GM12878 (cell line): ENCODE data around the gene GLRA1.

Source experiments
- EP300 ChIP-seq, 2 experiments: fragments of 150-350 bp in 1 of 2; IDR thresholded peaks; 2 replicates each; pipeline ENCODE4 v1.6.1; 2011 to 2012; ENCODE audit warnings: low read depth in 2 of 2, low read length in 2 of 2, borderline replicate concordance in 1 of 2, improper control_type of control experiment in 1 of 2, inconsistent platforms in 1 of 2; ENCODE audit not compliant: control insufficient read depth in 1 of 2
- POLR2A ChIP-seq: IDR thresholded peaks from 2 replicates; pipeline ENCODE4 v1.6.1; 2011; ENCODE audit warnings: low read depth, mild to moderate bottlenecking, low read length
- POLR2AphosphoS5 ChIP-seq: IDR thresholded peaks from 2 replicates; pipeline ENCODE4 v1.6.1; 2011; ENCODE audit warnings: mild to moderate bottlenecking, low read length, inconsistent platforms
- TF ChIP-seq, protein P1 (sequence below), 3 experiments: IDR thresholded peaks in 2 of 3; conservative IDR thresholded peaks in 1 of 3; 2 replicates each; pipeline ENCODE4 v1.5.1; 2011; ENCODE audit warnings: low read depth in 3 of 3, low read length in 3 of 3, mild to moderate bottlenecking in 3 of 3, control low read depth in 2 of 3, moderate library complexity in 2 of 3, inconsistent platforms in 1 of 3, mixed read lengths in 1 of 3; ENCODE audit not compliant: control insufficient read depth in 2 of 3, insufficient read depth in 1 of 3; ENCODE audit errors: extremely low read depth in 1 of 3

DNA sequence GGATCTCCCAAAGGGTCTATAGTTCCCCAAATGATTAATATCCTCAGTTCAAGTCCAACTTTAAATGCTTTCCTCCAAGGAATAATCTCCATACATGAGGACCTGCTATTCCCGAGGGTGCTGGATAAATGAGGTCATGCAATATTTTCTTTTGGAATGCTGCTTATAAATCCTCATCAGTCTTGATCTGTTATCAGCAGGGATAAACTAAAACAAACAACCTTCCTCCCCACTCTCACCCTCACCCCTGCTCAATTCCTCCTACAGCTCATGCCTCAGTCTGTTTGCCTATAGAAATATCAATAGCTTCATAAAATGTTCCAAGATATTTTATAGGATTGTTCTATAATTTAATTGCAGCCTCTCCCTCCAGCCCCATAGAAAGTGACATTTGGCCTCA lies 61.1 kb downstream of the GLRA1 start:
- TF ChIP-seq POLR2A, result no peak
- TF ChIP-seq EP300 (IDR thresholded peaks at IDR 0.05; ENCODE audit: borderline replicate concordance in 1 of 2, control insufficient read depth in 1 of 2, low read depth in 2 of 2, low read length in 2 of 2), result no peak
- TF ChIP-seq, protein P1, sequence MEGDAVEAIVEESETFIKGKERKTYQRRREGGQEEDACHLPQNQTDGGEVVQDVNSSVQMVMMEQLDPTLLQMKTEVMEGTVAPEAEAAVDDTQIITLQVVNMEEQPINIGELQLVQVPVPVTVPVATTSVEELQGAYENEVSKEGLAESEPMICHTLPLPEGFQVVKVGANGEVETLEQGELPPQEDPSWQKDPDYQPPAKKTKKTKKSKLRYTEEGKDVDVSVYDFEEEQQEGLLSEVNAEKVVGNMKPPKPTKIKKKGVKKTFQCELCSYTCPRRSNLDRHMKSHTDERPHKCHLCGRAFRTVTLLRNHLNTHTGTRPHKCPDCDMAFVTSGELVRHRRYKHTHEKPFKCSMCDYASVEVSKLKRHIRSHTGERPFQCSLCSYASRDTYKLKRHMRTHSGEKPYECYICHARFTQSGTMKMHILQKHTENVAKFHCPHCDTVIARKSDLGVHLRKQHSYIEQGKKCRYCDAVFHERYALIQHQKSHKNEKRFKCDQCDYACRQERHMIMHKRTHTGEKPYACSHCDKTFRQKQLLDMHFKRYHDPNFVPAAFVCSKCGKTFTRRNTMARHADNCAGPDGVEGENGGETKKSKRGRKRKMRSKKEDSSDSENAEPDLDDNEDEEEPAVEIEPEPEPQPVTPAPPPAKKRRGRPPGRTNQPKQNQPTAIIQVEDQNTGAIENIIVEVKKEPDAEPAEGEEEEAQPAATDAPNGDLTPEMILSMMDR (IDR thresholded peaks at IDR 0.05 in 2 of 3, conservative IDR thresholded peaks at IDR 0.05 in 1 of 3; ENCODE audit: control insufficient read depth in 2 of 3, extremely low read depth in 1 of 3, insufficient read depth in 1 of 3, low read depth in 3 of 3, low read length in 3 of 3), result no peak
- TF ChIP-seq POLR2AphosphoS5, result no peak
